D341Med (cell line): Measurements from ENCODE around the gene MYBPC2.

ENCODE experiments used
- DNase-seq: peaks from one replicate; pipeline ENCODE4 v3.0.0; 2012; ENCODE audit warnings: low spot score

MYBPC2 gene

GRCh38 chr19:50500753-50501151, 68.1 kb downstream of the MYBPC2 start:
- no peak for DNase-seq

- no peak for DNase-seq
These were observed 68.5 kb downstream of the MYBPC2 start for GRCh38 chr19:50501186-50501567.

GRCh38 chr19:50501568-50502475, 69.1 kb downstream of the MYBPC2 start:
- DNase-seq = no peak

GRCh38 chr19:50505856-50506611, 73.3 kb downstream of the MYBPC2 start:
- no peak for DNase-seq

- DNase-seq = no peak
These were observed 74.0 kb downstream of the MYBPC2 start for GRCh38 chr19:50506700-50507099.

GRCh38 chr19:50507376-50507775, 74.7 kb downstream of the MYBPC2 start:
- no peak for DNase-seq

- no peak for DNase-seq
These were observed 76.1 kb downstream of the MYBPC2 start for GRCh38 chr19:50508843-50509190.

- DNase-seq = no peak
These were observed 76.7 kb downstream of the MYBPC2 start for GRCh38 chr19:50509366-50509765.

- no peak for DNase-seq
These were observed 77.5 kb downstream of the MYBPC2 start for GRCh38 chr19:50510121-50510670.

GRCh38 chr19:50510700-50511068, 78.0 kb downstream of the MYBPC2 start:
- DNase-seq = no peak

- DNase-seq = peak; percentile 96
These were observed 78.6 kb downstream of the MYBPC2 start, which contains the start of gene JOSD2 for GRCh38 chr19:50511069-50511822. Gene JOSD2 (minus strand): TSS chr19:50511191. CDS start chr19:50510431, 760 bp downstream.

- DNase-seq = no peak
These were observed 79.7 kb downstream of the MYBPC2 start for GRCh38 chr19:50512112-50512998.

- no peak for DNase-seq
These were observed 80.5 kb downstream of the MYBPC2 start for GRCh38 chr19:50512999-50513745.

- no peak for DNase-seq
These were observed 81.2 kb downstream of the MYBPC2 start, which contains the start of gene ASPDH for GRCh38 chr19:50513746-50514345. Gene ASPDH (minus strand): TSS chr19:50513913. CDS start chr19:50513823, 90 bp downstream.

GRCh38 chr19:50514346-50515167, 81.9 kb downstream of the MYBPC2 start:
- DNase-seq = no peak

GRCh38 chr19:50515168-50515561, 82.5 kb downstream of the MYBPC2 start:
- DNase-seq = no peak
